Endothelial cell of umbilical vein (primary cell): ENCODE results near the gene NUBPL.

Experiments
- CTCF ChIP-seq, 2 donors: IDR thresholded peaks; 1 replicate in 1 of 2; 2 replicates in 1 of 2; pipeline ENCODE4 v1.5.1; 2011; ENCODE audit warnings: low read length in 2 of 2, mild to moderate bottlenecking in 2 of 2, moderate library complexity in 2 of 2, control low read depth in 1 of 2, inconsistent platforms in 1 of 2, low read depth in 1 of 2; ENCODE audit not compliant: insufficient read depth in 1 of 2; ENCODE audit errors: extremely low read depth in 1 of 2
- EZH2 ChIP-seq: IDR thresholded peaks from 2 replicates; pipeline ENCODE4 v1.6.1; 2012; ENCODE audit warnings: borderline replicate concordance, low read depth, mild to moderate bottlenecking, moderate library complexity, low read length, inconsistent platforms; ENCODE audit not compliant: severe bottlenecking

GRCh38 chr14:31592631-31593030, 31.4 kb downstream of the NUBPL start:
- TF ChIP-seq CTCF (IDR thresholded peaks at IDR 0.05; ENCODE audit: extremely low read depth in 1 of 2, insufficient read depth in 1 of 2, low read depth in 1 of 2, low read length in 2 of 2) (no peak), EZH2 (no peak)
